ENCODE measurements around the gene ELMO1.
A peak's percentile ranks its signal among the peaks of the same experiment; 100 is the strongest.

ELMO1 gene

GRCh38 chr7:36986511-36986933 lies 462.1 kb downstream of the ELMO1 start:
- CTCF ChIA-PET = interaction anchor here (0.6 to 4.3 kb wide), 6 partner anchors 9 to 212 kb away, joined by 3 to 23 read pairs (median 4); no protein-coding TSS in a partner anchor
- peak; percentile 33 for DNase-seq (ENCODE audit: extremely low spot score)

GRCh38 chr7:36985866-36986400 lies 462.7 kb downstream of the ELMO1 start:
- no peak for TF ChIP-seq BHLHE40 (IDR thresholded peaks at IDR 0.05; ENCODE audit: borderline replicate concordance)
- POLR2A ChIA-PET = no interaction called here
- no peak for DNase-seq (ENCODE audit: extremely low spot score)
- CTCF ChIA-PET = interaction anchor here (0.6 to 4.3 kb wide), 5 partner anchors 8 to 213 kb away, joined by 3 to 23 read pairs (median 5); no protein-coding TSS in a partner anchor

More at GRCh38 chr7:36986511-36986933, 462.1 kb downstream of the ELMO1 start:
- POLR2A ChIA-PET = no interaction called here
- TF ChIP-seq ZNF384 (IDR thresholded peaks at IDR 0.05) = no peak
- no peak for TF ChIP-seq PKNOX1 (IDR thresholded peaks at IDR 0.05)
- TF ChIP-seq NFRKB (IDR thresholded peaks at IDR 0.05) = no peak
- TF ChIP-seq HDGF (IDR thresholded peaks at IDR 0.05; ENCODE audit: borderline replicate concordance) = no peak
- TF ChIP-seq SP1 (IDR thresholded peaks at IDR 0.05) = no peak
- TF ChIP-seq TARDBP (IDR thresholded peaks at IDR 0.05) = no peak
- TF ChIP-seq ARNT (IDR thresholded peaks at IDR 0.05) = no peak
- TF ChIP-seq L3MBTL2 (conservative IDR thresholded peaks at IDR 0.05) = no peak
- TF ChIP-seq BHLHE40 (IDR thresholded peaks at IDR 0.05; ENCODE audit: borderline replicate concordance) = no peak
- TF ChIP-seq LEF1 (IDR thresholded peaks at IDR 0.05; ENCODE audit: borderline replicate concordance) = no peak
- no peak for TF ChIP-seq SUZ12 (IDR thresholded peaks at IDR 0.05)
- TF ChIP-seq FOXK2 (IDR thresholded peaks at IDR 0.05) = no peak
- TF ChIP-seq FOXA1 (IDR thresholded peaks at IDR 0.05) = no peak
- TF ChIP-seq FOXM1 (IDR thresholded peaks at IDR 0.05; ENCODE audit: borderline replicate concordance) = no peak
- no peak for TF ChIP-seq ELF4 (IDR thresholded peaks at IDR 0.05)

GRCh38 chr7:36985316-36985715 lies 463.3 kb downstream of the ELMO1 start:
- ChIA-PET CTCF (interaction anchor here (0.6 to 4.3 kb wide), 3 partner anchors 18 to 640 kb away, joined by 3 to 21 read pairs (median 3); no protein-coding TSS in a partner anchor), POLR2A (no interaction called here)
- DNase-seq (ENCODE audit: extremely low spot score) = no peak

GRCh38 chr7:36984710-36985312 lies 463.9 kb downstream of the ELMO1 start:
- no peak for TF ChIP-seq CTBP1 (IDR thresholded peaks at IDR 0.05; ENCODE audit: borderline replicate concordance)
- no peak for TF ChIP-seq PKNOX1 (IDR thresholded peaks at IDR 0.05)
- no peak for TF ChIP-seq FOXA1 (IDR thresholded peaks at IDR 0.05)
- TF ChIP-seq SUZ12 (IDR thresholded peaks at IDR 0.05) = no peak
- TF ChIP-seq ZNF384 (IDR thresholded peaks at IDR 0.05) = no peak
- no peak for TF ChIP-seq BHLHE40 (IDR thresholded peaks at IDR 0.05; ENCODE audit: borderline replicate concordance)
- TF ChIP-seq TARDBP (IDR thresholded peaks at IDR 0.05) = no peak
- no peak for TF ChIP-seq LEF1 (IDR thresholded peaks at IDR 0.05; ENCODE audit: borderline replicate concordance)
- no peak for DNase-seq (ENCODE audit: extremely low spot score)
- ChIA-PET CTCF (interaction anchor here (0.6 to 4.3 kb wide), 3 partner anchors 18 to 641 kb away, joined by 3 to 21 read pairs (median 3); no protein-coding TSS in a partner anchor), POLR2A (no interaction called here)

More at GRCh38 chr7:36985316-36985715, 463.3 kb downstream of the ELMO1 start:
- TF ChIP-seq FOXA1 (IDR thresholded peaks at IDR 0.05) (no peak), BHLHE40 (IDR thresholded peaks at IDR 0.05; ENCODE audit: borderline replicate concordance) (no peak)

- POLR2A ChIA-PET = no interaction called here
- TF ChIP-seq LEF1 (IDR thresholded peaks at IDR 0.05; ENCODE audit: borderline replicate concordance) (no peak), CTBP1 (IDR thresholded peaks at IDR 0.05; ENCODE audit: borderline replicate concordance) (no peak), BHLHE40 (IDR thresholded peaks at IDR 0.05; ENCODE audit: borderline replicate concordance) (no peak), ELF4 (IDR thresholded peaks at IDR 0.05) (no peak), SP1 (IDR thresholded peaks at IDR 0.05) (no peak), ARNT (IDR thresholded peaks at IDR 0.05) (no peak), ZNF384 (IDR thresholded peaks at IDR 0.05) (no peak), SUZ12 (IDR thresholded peaks at IDR 0.05) (no peak), L3MBTL2 (conservative IDR thresholded peaks at IDR 0.05) (no peak), NFRKB (IDR thresholded peaks at IDR 0.05) (no peak), FOXM1 (IDR thresholded peaks at IDR 0.05; ENCODE audit: borderline replicate concordance) (no peak), FOXA1 (IDR thresholded peaks at IDR 0.05) (no peak), FOXK2 (IDR thresholded peaks at IDR 0.05) (no peak)
- CTCF ChIA-PET = interaction anchor here (0.6 to 4.3 kb wide), 3 partner anchors 17 to 214 kb away, joined by 3 to 21 read pairs (median 4); no protein-coding TSS in a partner anchor
- no peak for DNase-seq (ENCODE audit: extremely low spot score)
Measured at GRCh38 chr7:36984041-36984521, 464.6 kb downstream of the ELMO1 start.

- DNase-seq (ENCODE audit: extremely low spot score) = no peak
- no peak for TF ChIP-seq BHLHE40 (IDR thresholded peaks at IDR 0.05; ENCODE audit: borderline replicate concordance)
- TF ChIP-seq ELF4 (IDR thresholded peaks at IDR 0.05) = no peak
- TF ChIP-seq SUZ12 (IDR thresholded peaks at IDR 0.05) = no peak
- no peak for TF ChIP-seq FOXA1 (IDR thresholded peaks at IDR 0.05)
- TF ChIP-seq FOXM1 (IDR thresholded peaks at IDR 0.05; ENCODE audit: borderline replicate concordance) = no peak
- TF ChIP-seq TARDBP (IDR thresholded peaks at IDR 0.05) = no peak
- TF ChIP-seq PKNOX1 (IDR thresholded peaks at IDR 0.05) = no peak
- no peak for TF ChIP-seq HDGF (IDR thresholded peaks at IDR 0.05; ENCODE audit: borderline replicate concordance)
- TF ChIP-seq ARNT (IDR thresholded peaks at IDR 0.05) = no peak
- TF ChIP-seq CTBP1 (IDR thresholded peaks at IDR 0.05; ENCODE audit: borderline replicate concordance) = no peak
- TF ChIP-seq FOXK2 (IDR thresholded peaks at IDR 0.05) = no peak
- no peak for TF ChIP-seq LEF1 (IDR thresholded peaks at IDR 0.05; ENCODE audit: borderline replicate concordance)
- no peak for TF ChIP-seq ZNF384 (IDR thresholded peaks at IDR 0.05)
- TF ChIP-seq L3MBTL2 (conservative IDR thresholded peaks at IDR 0.05) = no peak
- no peak for TF ChIP-seq SP1 (IDR thresholded peaks at IDR 0.05)
- no peak for TF ChIP-seq NFRKB (IDR thresholded peaks at IDR 0.05)
- ChIA-PET POLR2A (no interaction called here), CTCF (interaction anchor here (1.3 to 4.3 kb wide), 2 partner anchors 16 to 199 kb away, joined by 12 to 21 read pairs; no protein-coding TSS in a partner anchor)
Measured at GRCh38 chr7:36982766-36983165, 465.9 kb downstream of the ELMO1 start.
